HG02642 (cell line): ENCODE measurements around the gene KCNIP3.

Source experiments
- ATAC-seq: cut with Tn5 transposase; IDR thresholded peaks from one replicate; pipeline ENCODE4 v1.9.1; 2021; ENCODE audit warnings: mild to moderate bottlenecking; ENCODE audit not compliant: unreplicated experiment, poor library complexity

The KCNIP3 gene

DNA sequence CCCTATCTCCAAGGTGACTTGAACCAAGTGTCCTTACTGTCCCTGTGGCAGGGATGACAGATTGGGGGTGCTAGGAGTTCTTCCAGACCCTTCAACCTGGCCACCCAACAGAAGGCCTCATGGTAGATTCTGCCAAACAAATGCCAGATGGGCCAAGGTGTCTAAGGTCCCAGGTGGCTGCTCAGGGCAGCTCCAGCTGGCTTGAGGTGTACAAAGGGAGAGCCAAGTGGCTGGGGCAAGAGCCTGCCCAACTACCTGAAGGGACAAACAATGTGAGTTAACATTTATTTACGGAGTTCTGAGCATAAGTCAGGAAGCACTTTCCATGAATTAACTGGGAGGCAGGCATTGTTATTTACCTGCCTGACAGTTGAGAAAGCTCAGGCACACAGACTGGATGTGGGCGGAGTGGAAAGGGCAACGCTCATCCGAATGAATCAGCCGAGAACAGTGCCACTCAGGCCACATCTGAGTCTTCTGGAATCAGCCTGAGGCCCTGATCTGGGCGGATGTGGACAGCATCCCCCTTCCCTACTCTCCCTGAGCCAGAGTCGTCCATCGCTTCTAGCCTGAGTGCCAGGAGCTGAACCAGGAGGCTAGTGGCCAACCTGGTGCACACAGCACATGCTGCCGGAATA is 4.4 kb upstream of the KCNIP3 start:
- no peak for ATAC-seq

DNA sequence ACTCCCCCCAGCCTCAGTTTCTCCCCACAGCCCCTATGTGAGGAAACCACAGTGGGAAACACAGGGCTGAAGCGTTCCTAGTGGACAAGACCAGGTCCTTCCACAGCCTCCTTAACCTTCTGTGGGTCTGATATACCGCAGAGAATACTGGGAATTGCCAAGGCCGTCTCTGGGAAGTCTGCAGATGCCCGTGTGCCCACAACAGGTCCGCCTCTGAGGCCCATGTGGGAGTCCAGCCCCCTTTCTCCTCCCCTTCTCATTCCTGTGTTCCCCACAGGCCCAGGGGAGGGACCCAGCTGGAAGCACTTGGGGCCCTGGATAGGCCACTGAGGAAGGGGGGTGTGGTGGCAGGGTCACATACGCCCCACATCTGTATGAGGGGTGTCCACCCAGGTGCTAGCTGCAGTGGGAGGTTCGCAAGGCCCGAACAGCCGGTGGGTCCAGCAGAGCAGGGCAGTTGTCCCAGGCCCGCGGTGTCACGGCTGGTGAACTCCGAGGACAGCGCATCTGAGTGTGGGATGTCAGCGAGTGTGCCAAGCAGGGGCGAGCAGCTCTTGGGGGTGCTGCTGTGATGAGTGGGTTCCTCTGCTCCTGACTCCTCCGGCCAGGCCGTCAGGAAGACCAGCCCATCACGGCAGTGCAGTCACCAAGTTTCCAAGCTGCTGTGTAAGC is 2.4 kb upstream of the KCNIP3 start:
- no peak for ATAC-seq

DNA sequence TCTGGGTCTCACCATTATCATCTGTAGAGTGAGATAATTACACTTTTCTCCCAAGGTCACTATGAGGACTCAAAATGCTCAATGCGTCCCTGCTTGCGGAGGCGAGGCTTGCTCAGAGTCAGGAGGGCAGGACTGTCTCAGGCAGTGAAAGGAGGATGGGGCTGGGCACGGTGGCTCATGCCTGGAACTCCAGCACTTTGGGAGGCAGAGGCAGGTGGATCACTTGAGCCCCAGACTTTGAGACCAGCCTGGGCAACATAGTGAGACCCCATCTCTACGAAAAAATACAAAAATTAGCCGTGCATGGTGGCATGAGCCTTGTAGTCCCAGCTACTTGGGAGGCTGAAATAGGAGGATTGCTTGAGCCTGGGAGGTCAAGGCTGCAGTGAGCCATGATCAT is 1.8 kb upstream of the KCNIP3 start:
- no peak for ATAC-seq

DNA sequence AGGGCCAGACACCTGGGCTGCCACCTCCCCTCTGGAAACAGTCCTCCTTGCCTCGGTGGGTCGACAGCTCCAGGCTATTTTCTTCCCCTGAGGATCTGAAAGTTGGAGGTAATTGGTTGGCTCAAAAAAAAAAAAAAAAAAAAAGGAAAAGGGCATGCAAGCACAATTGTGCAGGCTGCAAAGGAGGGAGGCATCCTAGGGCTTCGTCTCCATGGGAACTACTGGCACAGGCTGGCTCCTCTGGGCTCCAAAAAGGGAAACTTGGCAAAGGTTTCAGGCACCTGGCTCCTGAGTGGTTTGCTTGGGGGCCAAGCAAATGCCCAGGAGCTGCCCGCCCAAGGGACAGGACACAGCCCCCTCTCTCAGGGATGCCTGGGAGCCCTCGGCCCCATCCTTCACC is 1.1 kb upstream of the KCNIP3 start:
- ATAC-seq, result no peak

DNA sequence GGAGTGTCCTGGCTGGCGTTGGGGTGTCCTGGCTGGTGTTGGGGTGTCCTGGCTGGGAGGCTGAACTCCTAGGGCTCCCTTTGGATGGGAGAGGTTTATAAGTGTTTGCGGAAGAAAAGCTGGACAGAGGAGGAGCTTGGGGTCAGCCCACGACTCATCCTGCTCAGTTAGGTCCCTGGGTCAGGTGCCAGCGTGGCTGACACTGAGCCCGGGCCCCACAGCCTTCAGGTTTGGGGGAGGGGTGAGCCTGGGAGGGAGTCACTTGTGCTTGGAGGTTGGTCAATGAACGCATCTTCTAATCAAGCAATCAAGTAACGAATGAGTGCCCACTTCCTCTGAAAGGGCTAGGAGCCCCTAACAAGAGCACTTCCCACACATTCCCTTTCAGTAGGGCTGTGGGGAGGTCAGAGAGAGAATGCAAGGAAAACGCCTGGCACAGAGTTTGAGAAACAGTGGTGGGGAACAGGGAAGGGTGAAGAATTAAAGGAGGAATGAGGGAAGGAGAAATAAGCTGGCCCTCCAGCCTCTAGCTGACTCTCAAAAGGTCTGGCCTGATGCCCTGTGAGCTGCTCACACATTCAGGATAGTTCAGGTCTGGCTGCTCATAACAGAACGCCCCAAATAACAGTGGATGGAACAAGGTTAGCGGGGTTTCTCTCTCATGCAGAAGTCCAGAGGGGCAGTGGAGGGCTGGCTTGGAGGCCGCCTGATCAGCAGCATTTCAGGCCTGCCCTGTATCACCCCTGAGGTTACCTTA is 670 bp downstream of the KCNIP3 start:
- ATAC-seq, result no peak

DNA sequence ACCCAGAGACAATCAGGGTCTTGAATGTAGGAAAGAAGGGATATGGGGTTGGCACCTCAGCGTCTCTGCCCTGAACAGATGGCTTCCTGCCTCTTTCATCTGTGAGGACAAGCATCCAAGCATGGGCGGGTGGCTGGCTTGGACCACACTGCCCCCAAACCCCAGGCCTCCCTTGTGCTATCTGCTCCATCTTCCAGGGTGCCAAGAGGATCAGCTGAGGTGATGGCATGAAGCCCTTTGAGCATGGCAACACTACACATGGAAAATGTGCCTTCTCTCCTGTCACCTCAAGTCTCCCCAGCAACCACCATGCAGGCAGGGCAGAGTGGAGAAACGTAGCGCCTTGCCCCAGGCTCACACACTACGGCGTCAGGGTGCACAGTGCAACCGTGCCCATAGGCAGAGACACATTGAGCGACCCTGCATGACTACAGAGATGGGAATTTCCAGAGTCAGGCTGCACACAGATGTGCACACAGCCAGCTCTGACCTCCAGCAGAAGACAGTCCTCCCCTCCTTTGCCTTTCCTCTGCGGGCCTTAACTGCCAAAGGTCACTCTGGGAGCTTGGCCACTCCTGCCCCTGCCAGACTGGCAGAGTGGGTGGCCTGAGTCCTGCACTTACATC is 1.5 kb downstream of the KCNIP3 start:
- ATAC-seq, result no peak

DNA sequence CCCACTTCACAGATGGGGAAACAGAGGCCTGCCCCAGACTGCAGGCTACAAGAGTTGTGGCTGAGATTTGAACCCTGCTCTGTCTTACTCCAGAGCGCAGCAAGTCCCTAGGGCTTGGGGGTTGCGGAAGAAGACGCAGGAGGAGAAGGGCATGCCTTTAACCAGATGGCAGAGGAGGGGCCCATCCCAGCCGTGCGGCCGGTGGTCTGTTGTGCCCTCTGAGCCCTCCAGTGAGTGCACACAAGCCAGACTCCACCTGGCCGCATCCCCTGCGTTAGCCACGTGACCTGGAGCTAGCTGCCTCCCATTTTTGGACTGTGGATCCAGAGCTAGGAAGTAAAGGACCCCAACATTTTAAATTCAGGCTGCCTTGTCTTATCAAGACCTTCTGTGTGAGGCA is 2.8 kb downstream of the KCNIP3 start:
- no peak for ATAC-seq

DNA sequence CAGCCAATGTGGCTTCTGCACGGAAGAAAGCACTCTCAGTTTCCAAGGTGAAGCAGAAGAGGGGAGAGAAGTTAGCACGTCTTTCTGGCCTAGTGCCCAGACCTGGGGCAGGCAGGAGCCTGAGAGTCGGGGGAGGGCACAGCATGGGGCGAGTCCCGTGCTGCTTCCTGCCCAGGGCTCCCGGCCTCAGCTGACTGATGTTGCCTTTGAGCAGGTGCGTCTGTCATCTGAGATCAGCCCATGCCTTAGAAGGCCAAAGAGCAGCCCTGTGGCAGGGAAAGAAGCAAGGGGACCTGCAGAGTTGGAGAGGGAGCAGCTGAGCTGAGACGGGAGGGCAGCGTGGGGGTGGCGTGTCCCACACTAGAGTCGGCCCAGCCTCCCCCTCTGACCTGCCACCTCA is 3.3 kb downstream of the KCNIP3 start:
- ATAC-seq, result no peak

DNA sequence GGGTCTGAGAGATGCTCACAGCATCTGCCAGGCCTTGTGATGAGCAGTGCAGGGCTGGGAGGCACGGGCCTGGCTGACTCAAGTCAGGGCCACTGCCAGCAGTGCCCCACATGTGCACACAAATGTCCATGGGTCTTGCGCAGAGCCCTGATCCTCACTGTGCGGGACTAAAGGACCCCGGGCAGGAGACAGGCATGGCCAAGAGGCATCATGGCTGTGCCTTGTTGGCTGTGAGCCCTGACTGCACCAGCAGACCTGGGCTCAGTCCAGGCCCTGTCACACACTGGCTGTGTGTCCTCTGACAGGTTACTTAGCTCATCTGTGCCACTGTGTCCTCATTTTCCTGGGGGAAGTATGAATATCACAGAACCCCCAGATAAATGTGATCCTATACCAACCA is 4.0 kb downstream of the KCNIP3 start:
- ATAC-seq, result no peak

DNA sequence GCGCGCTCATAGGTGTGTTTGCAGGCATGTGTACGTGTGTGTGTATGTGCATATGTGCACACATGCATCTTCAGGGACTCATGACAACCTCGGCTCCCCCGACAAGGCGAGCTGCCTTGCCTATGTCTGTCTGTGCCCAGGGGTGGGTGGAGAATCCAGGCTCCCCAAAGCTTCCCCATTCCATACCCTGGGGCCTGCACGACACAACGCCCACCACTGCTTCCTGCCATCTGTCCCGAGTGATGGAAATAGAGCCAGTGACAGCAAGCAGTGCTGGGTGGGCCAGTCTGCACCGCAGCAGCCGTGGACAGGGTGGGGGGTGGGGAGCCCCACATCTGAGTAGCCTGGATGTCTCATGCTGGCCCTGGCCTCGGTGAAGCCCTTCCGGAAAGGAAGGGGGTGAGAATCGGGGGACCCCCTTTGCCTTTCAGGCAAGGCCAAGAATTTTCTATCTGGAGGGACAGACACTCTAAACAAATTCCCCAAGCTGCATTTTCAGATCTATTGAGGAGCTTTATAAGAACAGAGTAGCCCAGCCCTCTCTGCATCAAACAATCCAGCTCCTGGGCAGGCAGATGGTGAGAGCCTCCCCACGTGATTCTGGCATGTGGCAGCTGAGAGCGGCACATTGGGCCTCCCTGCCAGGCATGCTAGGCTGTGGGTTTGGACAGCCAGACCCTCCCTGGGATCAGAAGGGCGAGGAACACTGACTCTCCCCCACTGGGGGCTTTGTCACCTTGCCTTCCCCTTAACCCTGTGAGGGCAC is 4.9 kb downstream of the KCNIP3 start:
- ATAC-seq, result no peak

DNA sequence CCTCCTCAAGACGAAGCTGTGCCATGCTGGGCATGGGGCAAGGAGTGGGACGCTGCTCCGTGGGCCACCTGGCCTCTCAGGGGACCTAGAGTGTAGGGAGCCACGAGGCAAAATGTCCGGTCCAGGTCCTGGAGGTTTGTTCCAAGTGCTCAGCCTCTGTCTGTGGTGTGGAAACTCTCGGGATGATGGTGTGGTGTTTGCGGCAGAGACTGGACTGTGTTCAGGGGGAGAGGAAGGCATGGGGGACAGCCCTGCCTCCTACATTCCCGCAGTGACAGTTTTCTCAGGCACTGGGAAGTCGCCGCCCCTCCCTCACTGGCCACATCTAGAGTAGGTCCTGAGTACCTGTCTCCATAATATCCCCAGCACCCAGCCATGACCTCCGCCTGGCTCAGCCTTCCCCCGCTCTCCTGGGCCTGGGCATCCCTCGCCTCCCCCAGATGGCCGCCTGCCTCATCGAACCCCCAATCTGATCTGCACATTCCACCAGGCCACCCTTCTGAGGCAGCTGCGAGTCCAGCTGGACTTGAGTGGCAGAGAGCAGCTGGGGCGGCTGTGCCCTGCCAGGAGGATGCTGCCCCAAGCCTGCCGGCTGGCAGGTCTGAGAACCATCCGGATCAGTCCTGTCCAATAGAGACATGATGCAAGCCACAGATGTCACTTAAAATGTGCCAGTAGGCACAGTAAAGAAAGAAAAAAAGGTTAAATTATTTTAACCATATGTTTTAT is 6.2 kb downstream of the KCNIP3 start:
- no peak for ATAC-seq

DNA sequence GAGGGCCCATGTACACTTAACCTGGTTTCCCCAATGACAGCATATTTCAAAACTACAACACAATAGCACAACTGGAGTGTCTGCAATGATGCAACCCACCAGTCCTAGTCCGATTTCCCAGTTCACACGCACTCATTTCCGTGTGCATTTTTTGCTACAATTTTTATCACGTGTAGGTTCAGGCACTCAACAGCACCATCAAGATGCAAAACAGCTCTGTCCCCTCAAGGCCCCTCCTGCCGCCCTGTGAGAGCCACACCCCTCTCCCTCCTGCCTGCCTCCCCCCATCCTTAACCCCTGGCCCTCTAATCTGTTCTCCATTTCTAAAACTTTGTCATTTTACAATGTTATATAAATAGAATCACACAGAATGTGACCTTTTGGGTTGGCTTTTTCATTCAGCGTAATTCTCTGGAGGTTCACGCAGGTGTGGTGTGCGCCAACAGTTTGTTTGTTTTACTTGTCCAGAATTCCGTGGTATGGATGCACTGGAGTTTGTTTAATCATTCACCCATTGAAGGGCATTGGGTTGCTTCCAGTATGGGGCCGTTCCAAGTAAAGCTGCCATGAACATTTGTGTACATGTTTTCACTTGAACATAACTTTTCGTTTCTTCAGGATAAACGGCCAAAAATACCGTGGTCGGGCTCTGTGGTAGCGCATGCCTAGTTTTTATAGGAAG is 8.4 kb downstream of the KCNIP3 start:
- ATAC-seq, result no peak

DNA sequence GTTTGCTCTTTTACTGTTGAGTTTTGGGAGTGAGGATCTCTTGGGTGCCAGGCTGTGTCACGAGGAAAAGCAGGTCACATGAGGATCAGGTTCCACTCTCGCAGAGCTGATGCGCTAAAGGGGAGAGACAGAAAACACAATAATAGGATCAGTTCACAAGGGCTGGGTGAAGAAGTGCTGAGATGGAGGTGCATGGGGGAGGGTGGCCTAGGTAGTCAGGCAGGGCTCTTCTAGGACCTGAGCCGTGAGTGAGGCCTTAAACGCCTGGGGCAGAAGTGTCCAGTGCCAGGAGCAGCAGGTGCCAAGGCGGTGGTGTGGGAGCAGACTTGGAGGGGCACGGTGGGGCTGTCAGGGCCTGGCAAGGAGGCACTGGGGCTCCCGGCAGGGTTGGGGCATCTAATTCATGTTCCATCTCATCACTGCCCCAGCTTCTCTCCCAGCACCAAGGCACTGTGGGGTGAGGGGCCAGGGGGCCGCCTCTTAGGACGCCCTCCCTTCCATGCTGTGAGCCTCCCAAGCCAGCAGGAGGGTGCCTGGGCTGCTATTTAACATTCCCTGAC is 9.3 kb downstream of the KCNIP3 start:
- no peak for ATAC-seq

DNA sequence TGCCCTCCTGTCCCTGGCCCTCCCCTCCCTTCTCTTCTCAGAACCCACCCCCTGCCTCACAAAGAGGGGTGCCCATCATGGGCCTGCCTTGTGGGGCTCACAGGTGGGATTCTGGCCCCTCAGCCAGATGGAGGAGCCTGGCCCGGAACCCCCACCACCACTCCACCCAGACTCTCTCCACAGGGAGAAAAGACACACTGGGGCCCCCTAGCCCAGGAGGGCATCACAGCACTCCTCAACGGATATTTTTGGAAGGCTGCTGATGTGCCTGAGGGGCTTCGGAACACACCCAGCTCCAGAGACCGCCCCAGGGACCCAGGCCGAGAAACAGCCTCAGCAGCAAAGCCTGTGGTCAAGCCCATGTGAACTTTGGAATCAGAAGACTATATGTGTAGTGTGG is 9.9 kb downstream of the KCNIP3 start:
- ATAC-seq, result no peak

DNA sequence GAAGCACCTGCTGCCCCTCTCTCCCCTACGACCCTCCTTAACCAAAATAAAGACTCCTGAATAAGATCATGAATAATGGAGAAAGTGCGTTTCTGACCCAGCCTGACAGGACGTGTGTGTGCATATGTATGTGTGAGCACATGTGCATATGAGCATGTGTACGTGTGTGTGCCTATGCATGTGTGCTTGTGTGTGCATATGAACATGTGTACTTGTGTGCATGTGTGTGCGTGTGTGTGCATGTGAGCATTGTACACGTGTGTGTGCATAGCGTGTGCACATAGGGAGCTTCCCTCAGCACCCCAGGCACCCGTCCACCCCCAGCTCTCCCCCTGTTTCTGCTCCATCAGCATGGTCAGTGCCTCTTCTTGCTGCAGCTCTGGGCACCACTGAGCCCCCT is 10.7 kb downstream of the KCNIP3 start:
- no peak for ATAC-seq

DNA sequence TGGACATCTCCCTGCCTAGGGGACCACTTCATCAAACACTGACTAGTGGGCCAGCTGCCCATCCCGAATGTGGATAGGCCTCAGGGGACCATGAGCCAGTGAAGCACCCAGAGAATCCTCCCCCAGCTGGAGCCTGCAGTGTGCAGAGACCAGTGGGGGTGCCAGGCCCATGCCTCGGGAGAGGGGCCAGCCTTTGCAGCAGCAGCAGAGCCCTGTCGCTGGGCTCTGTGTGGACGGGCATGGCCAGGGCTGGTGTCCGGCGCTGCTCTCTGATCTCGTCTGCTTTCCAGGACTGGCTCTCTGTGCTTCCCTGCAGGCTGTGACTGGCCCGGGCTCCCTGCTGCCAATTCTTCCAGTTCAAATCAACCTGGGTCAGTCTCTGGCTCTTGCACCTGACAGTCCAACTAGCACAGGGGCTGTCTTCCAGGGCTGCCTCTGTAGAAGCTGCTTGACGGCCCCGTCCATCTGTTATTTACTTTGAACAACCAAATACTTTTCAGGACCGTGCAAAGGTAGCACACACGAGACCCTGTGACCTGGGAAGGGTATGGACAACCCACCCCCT is 11.4 kb downstream of the KCNIP3 start:
- no peak for ATAC-seq

DNA sequence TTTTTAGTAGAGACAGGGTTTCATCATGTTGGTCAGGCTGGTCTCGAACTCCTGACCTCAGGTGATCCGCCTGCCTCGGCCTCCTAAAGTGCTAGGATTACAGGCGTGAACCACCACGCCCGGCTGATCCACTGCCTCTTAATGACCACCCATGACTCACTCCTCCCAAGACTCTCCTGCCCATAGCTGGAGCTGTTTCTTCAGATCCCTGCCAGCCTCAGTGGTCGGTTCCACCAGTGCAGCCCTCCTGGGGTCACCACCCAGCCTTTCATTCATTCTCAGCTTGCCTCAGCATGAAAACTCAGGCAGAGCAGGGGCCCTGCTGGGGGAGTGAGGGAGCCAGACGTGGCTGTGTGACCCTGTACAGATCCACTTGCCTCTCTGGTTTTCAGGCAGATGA is 12.5 kb downstream of the KCNIP3 start:
- ATAC-seq, result no peak

DNA sequence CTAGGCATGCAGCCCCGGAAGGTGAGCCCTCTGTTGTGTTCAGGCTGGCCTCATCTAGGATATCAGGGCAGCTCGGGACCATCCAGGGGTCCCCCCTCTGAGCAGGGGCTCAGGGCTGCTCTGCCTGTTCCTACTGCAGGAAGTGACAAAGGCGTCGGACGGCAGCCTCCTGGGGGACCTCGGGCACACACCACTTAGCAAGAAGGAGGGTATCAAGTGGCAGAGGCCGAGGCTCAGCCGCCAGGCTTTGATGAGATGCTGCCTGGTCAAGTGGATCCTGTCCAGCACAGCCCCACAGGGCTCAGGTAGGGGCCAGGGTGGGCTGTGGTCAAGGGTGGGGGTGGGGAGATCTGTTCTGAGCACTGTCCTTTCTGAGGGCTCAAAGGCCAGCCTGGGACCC is 13.1 kb downstream of the KCNIP3 start:
- ATAC-seq, result no peak

DNA sequence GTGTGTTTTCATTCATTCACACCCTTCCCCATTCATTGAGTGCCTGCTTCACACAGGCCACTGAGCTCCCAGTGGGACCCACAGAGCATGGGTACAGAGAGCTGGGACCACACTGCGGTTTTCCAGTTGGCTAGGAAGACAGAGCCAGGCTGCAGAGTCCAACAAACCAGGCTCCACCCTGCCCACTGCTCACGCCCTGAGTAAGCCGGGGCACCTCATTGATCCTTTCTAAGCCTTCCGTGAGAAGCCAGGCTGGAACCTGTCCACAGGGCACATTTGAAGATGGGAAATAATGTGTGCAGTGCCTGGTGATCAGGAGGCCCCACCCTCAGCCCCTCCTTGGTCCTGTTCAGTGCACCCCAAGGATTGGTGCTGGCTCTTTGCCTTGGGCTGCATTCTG is 13.5 kb downstream of the KCNIP3 start:
- ATAC-seq, result no peak
